GM12878 (cell line): ENCODE measurements around the gene NOL3. TPM values are rescaled to one million over a fixed set of nuclear protein-coding genes. Genes with fewer than 3 reads are reported as not detected.

ENCODE experiments used
- ATAC-seq: fragments of 200-7000 bp; cut with Tn5 transposase; 3 replicates; pipeline ENCODE4 v1.9.1; 2020; ENCODE audit warnings: mild to moderate bottlenecking, moderate library complexity
- BruUV-seq: library from RNA; stranded (reverse); fragments of 400-500 nt; replicated peaks from 2 replicates; lab custom pipeline; 2021; lab: Mats Ljungman, UMichigan
- CTCF ChIA-PET: fragments of 300-600 bp; sonication (Branson Sonifier 250); formaldehyde crosslinking; extraction: SDS; loops from one replicate; lab custom pipeline; 2021; ENCODE audit warnings: inconsistent platforms; lab: Yijun Ruan, JAX
- POLR2A ChIA-PET: fragments of 350-600 bp; formaldehyde crosslinking; extraction: SDS; loops from one replicate; lab custom pipeline; 2021; ENCODE audit warnings: inconsistent platforms; lab: Charles Lee
- RAD21 ChIA-PET: fragments of 300-600 bp; sonication (Branson Sonifier 250); formaldehyde crosslinking; loops from one replicate; lab custom pipeline; 2023; ENCODE audit warnings: antibody characterized with exemption; ENCODE audit not compliant: unreplicated experiment; lab: Charles Lee
- SMC1A ChIA-PET: fragments of 300-600 bp; sonication (Branson Sonifier 250); formaldehyde crosslinking; loops from one replicate; lab custom pipeline; 2023; ENCODE audit not compliant: unreplicated experiment, uncharacterized antibody; lab: Charles Lee
- DNase-seq: peaks from one replicate; pipeline ENCODE4 v3.0.0-alpha.2; 2011; ENCODE audit warnings: low read depth, low spot score
- FAIRE-seq: peaks from 3 replicates; lab custom pipeline; 2011; peaks lifted over from hg19 to GRCh38; lab: Jason Lieb, UNC
- H2AFZ ChIP-seq: 2 replicates; pipeline ENCODE4 v1.6.0; 2011; ENCODE audit warnings: low read depth, low read length, control low read depth; ENCODE audit not compliant: control insufficient read depth
- H3K27ac ChIP-seq: 2 replicates; pipeline ENCODE4 v1.5.1; 2011; ENCODE audit warnings: control low read depth; ENCODE audit not compliant: control insufficient read depth, insufficient read depth
- H3K27me3 ChIP-seq, 2 experiments: replicated peaks in 1 of 2; 2 replicates each; pipeline versions ENCODE4 v1.6.0 to v1.6.1; 2011; ENCODE audit warnings: low read length in 1 of 2; ENCODE audit not compliant: control insufficient read depth in 2 of 2, insufficient read depth in 2 of 2
- H3K36me3 ChIP-seq, 2 experiments: 2 replicates each; pipeline ENCODE4 v1.5.1; 2011; ENCODE audit warnings: low read length in 1 of 2; ENCODE audit not compliant: control insufficient read depth in 2 of 2, insufficient read depth in 2 of 2
- H3K4me1 ChIP-seq: 2 replicates; pipeline ENCODE4 v1.6.1; 2011; ENCODE audit warnings: mild to moderate bottlenecking, low read length, moderate library complexity, mixed read lengths; ENCODE audit not compliant: control insufficient read depth, insufficient read depth
- H3K4me2 ChIP-seq: 2 replicates; pipeline ENCODE4 v1.6.0; 2011; ENCODE audit warnings: control low read depth; ENCODE audit not compliant: control insufficient read depth, insufficient read depth
- H3K4me3 ChIP-seq: fragments of 200-600 bp; sonication (generic); 2 replicates; pipeline ENCODE4 v1.5.1; 2016
- H3K79me2 ChIP-seq: 2 replicates; pipeline ENCODE4 v1.6.0; 2011; ENCODE audit warnings: low read length; ENCODE audit not compliant: control insufficient read depth, insufficient read depth
- H3K9ac ChIP-seq: 2 replicates; pipeline ENCODE4 v1.8.0; 2011; ENCODE audit warnings: low read length, control low read depth, mixed read lengths; ENCODE audit not compliant: control insufficient read depth, insufficient read depth
- H3K9me3 ChIP-seq: replicated peaks from 3 replicates; pipeline ENCODE4 v1.5.1; 2011; ENCODE audit warnings: mild to moderate bottlenecking, low read length; ENCODE audit not compliant: control insufficient read depth, insufficient read depth
- H4K20me1 ChIP-seq: 2 replicates; pipeline ENCODE4 v1.6.0; 2011; ENCODE audit not compliant: control insufficient read depth, insufficient read depth
- BCL3 ChIP-seq: IDR thresholded peaks from 2 replicates; pipeline ENCODE4 v1.6.1; 2011; ENCODE audit warnings: borderline replicate concordance, low read depth, mild to moderate bottlenecking, moderate library complexity, low read length; ENCODE audit not compliant: insufficient read depth, poor library complexity, severe bottlenecking
- CBX3 ChIP-seq: fragments of 200-600 bp; sonication (generic); IDR thresholded peaks from 2 replicates; pipeline ENCODE4 v1.6.1; 2016; ENCODE audit warnings: low read depth, borderline replicate concordance
- FOXM1 ChIP-seq: IDR thresholded peaks from 2 replicates; pipeline ENCODE4 v1.6.1; 2012; ENCODE audit warnings: low read depth, mild to moderate bottlenecking, inconsistent platforms, low read length, moderate library complexity
- IRF4 ChIP-seq: IDR thresholded peaks from 2 replicates; pipeline ENCODE4 v1.6.1; 2011; ENCODE audit warnings: low read depth, low read length
- IRF5 ChIP-seq: fragments of 450-650 bp; IDR thresholded peaks from 2 replicates; pipeline ENCODE4 v1.6.1; 2017; ENCODE audit warnings: borderline replicate concordance
- KLF5 ChIP-seq: fragments of 450-650 bp; IDR thresholded peaks from 2 replicates; pipeline ENCODE4 v1.6.1; 2014; ENCODE audit warnings: mild to moderate bottlenecking; ENCODE audit not compliant: partially characterized antibody
- MTA2 ChIP-seq: fragments of 450-650 bp; IDR thresholded peaks from 2 replicates; pipeline ENCODE4 v1.6.1; 2016; ENCODE audit warnings: low read depth, mild to moderate bottlenecking, moderate library complexity
- PKNOX1 ChIP-seq: fragments of 450-650 bp; IDR thresholded peaks from 2 replicates; pipeline ENCODE4 v1.6.1; 2016; ENCODE audit warnings: mild to moderate bottlenecking
- RFX5 ChIP-seq: IDR thresholded peaks from 2 replicates; pipeline ENCODE4 v1.6.1; 2011; ENCODE audit warnings: low read depth, low read length, improper control_type of control experiment
- SP1 ChIP-seq: IDR thresholded peaks from one replicate; pipeline ENCODE4 v1.6.1; 2011; ENCODE audit warnings: low read depth, low read length
- ZNF622 ChIP-seq: fragments of 450-650 bp; IDR thresholded peaks from 2 replicates; pipeline ENCODE4 v1.6.1; 2017; ENCODE audit warnings: mild to moderate bottlenecking, inconsistent platforms
- WGBS: methylation state at CpG from one replicate; pipeline ENCODE4 v1.1.6; 2016; ENCODE audit warnings: low lambda C conversion rate; ENCODE audit not compliant: insufficient replicate concordance, insufficient coverage; ENCODE audit errors: missing lambda C conversion rate; 5-methylcytosine and 5-hydroxymethylcytosine counted together
- in situ Hi-C: fragments of 300-500 bp; cut with MboI; formaldehyde crosslinking; loops from 9 replicates; pipeline ENCODE4 v1.14.3; 2018; ENCODE audit warnings: mixed read lengths
- intact Hi-C: fragments of 100-400 bp; cut with micrococcal nuclease; formaldehyde crosslinking; loops from one replicate; pipeline ENCODE4 v1.14.2; 2022; ENCODE audit not compliant: unreplicated experiment
- polyA plus RNA-seq, 11 experiments: library from polyadenylated mRNA; depleted of rRNA in 4 of 11; unstranded in 6 of 11; stranded (reverse) in 5 of 11; fragments of >200 nt; fragmentation: Nextera tagmentation in 4 of 11; fragmentation: Illumina TruSeq in 1 of 11; extraction: Ambion mirVana in 4 of 11; extraction: Trizol in 1 of 11; gene quantifications; 1 replicate in 1 of 11; 2 replicates in 10 of 11; pipeline versions ENCODE4 v1.2.1 to v1.2.3, GENCODE V29; 2011 to 2016; ENCODE audit warnings: inconsistent platforms in 2 of 11, missing spikeins in 2 of 11, low read depth in 1 of 11
- total RNA-seq, 4 experiments: library from RNA; depleted of rRNA in 3 of 4; stranded (reverse); fragments of >200 nt in 3 of 4; fragmentation: Illumina TruSeq in 1 of 4; extraction: Trizol in 1 of 4; gene quantifications; 2 replicates each; pipeline versions ENCODE4 v1.2.1 to v1.2.3, GENCODE V29; 2013 to 2021
- TF ChIP-seq, protein P1 (sequence below): fragments of 150-350 bp; IDR thresholded peaks from 2 replicates; pipeline ENCODE4 v1.6.1; 2014; ENCODE audit warnings: mild to moderate bottlenecking, low read depth, low read length

The NOL3 gene
- total and polyA plus RNA-seq, 10 of the 15 experiments (the other 5 are each of a cell fraction or from before 2014, with no cell fraction given): 0.31 to 18.4 (median 2.7) TPM

DNA sequence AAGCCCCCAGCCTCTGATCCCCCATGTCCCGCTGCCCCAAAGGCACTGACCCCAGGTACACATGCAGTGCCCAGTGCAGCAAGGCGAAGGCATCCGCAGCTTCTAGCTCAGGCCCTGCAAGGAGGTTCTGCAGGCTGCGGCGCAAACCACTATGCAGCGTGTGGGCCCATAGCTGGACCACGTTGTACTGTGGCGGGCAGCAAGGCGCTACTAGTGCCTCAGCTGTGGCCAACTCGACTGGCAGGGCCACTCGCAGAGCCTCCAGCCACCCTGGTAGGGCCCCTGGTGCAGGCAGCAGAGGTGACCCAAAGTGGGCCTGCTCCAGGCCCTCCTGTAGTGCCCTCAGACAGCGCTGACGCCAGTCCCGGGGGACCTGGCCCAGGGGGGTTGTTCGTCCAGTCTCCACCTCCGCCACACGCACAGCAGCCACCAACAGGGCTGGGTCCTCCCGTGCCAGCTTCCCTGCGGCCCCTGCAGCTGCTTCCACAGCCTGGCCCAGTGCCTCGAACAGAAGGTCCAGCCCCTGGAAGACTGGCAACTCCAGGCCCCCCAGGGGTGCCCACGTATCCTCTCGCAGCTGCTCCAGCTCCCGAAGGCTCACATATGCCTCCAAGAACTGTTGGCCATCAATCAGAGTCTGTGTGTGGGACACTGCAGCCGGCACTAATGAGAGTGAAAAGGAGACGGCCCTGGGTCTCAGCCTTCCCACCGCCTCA, 17.0 kb downstream of the NOL3 start:
- H3K4me1 ChIP-seq: peaks cover 7% of the 10 kb centered on the region
- no peak for ATAC-seq
- no peaks in the 10 kb centered on the region for H3K9me3 ChIP-seq
- no peak for TF ChIP-seq BCL3
- no peak for TF ChIP-seq KLF5
- no peak for TF ChIP-seq ZNF622
- no peak for TF ChIP-seq IRF4
- TF ChIP-seq MTA2: no peak
- no peak for TF ChIP-seq FOXM1
- no peak for TF ChIP-seq RFX5
- no peak for TF ChIP-seq SP1
- TF ChIP-seq IRF5: no peak
- TF ChIP-seq, protein P1, sequence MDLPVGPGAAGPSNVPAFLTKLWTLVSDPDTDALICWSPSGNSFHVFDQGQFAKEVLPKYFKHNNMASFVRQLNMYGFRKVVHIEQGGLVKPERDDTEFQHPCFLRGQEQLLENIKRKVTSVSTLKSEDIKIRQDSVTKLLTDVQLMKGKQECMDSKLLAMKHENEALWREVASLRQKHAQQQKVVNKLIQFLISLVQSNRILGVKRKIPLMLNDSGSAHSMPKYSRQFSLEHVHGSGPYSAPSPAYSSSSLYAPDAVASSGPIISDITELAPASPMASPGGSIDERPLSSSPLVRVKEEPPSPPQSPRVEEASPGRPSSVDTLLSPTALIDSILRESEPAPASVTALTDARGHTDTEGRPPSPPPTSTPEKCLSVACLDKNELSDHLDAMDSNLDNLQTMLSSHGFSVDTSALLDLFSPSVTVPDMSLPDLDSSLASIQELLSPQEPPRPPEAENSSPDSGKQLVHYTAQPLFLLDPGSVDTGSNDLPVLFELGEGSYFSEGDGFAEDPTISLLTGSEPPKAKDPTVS: no peak
- TF ChIP-seq CBX3: no peak
- no peak for TF ChIP-seq PKNOX1
- in situ Hi-C loops (no loop called here), intact Hi-C loops (no loop called here)
- FAIRE-seq: no peak
- no peaks in the 10 kb centered on the region for H3K36me3 ChIP-seq
- no peak overlapping the region for H3K4me3 ChIP-seq
- no peak overlapping the region for H3K9ac ChIP-seq
- H3K79me2 ChIP-seq: peaks cover 8% of the 10 kb centered on the region
- WGBS: 44% methylated on average over 26 of the region's 26 CpGs
- no peak overlapping the region for H3K4me2 ChIP-seq
- DNase-seq: no peak
- RAD21 ChIA-PET: interaction anchor here (1.3 kb wide), 1 partner anchor 32 kb away, joined by 4 read pairs; no protein-coding TSS in a partner anchor
- POLR2A ChIA-PET: interaction anchor here (0.5 kb wide), 1 partner anchor 152 kb away, joined by 4 read pairs; no protein-coding TSS in a partner anchor
- H3K27me3 ChIP-seq: peaks cover 0 to 3% of the 10 kb centered on the region in 2 experiments; a peak in 2 of 4 replicates
- no peak overlapping the region for H3K27ac ChIP-seq
- CTCF ChIA-PET: interaction anchor here (1.0 kb wide), 1 partner anchor 18 kb away, joined by 3 read pairs; no protein-coding TSS in a partner anchor
- SMC1A ChIA-PET: no interaction called here
- BruUV-seq: no TSS peak
- H4K20me1 ChIP-seq: no peaks in the 10 kb centered on the region
- no peak overlapping the region for H2AFZ ChIP-seq
